Stimulated activated CD4-positive, alpha-beta T cell treated with anti-CD3 and anti-CD28 coated beads, Interleukin-15, amount 100 ng/mL, for 1 hour (primary cell): ENCODE results near the gene SH3D21.

ENCODE experiments used
- DNase-seq, 2 donors: peaks; one replicate each; pipeline ENCODE4 v3.0.0-alpha.2; 2020; ENCODE audit warnings: low read depth in 1 of 2, low spot score in 1 of 2

The SH3D21 gene

GRCh38 chr1:36355811-36356210, 49.6 kb downstream of the SH3D21 start:
- no peak for DNase-seq

GRCh38 chr1:36358514-36359084, 52.4 kb downstream of the SH3D21 start:
- no peak for DNase-seq

- DNase-seq, result no peak
Observed at GRCh38 chr1:36359383-36359782, 53.2 kb downstream of the SH3D21 start.

- DNase-seq, result no peak
Observed at GRCh38 chr1:36359911-36360550, 53.9 kb downstream of the SH3D21 start.

GRCh38 chr1:36365381-36365780, 59.2 kb downstream of the SH3D21 start:
- no peak for DNase-seq

GRCh38 chr1:36366091-36366661, 60.0 kb downstream of the SH3D21 start:
- peak in 1 of 2 donors; percentile 26 for DNase-seq

- DNase-seq, result no peak
Observed at GRCh38 chr1:36367066-36367465, 60.9 kb downstream of the SH3D21 start.

GRCh38 chr1:36367798-36368197, 61.6 kb downstream of the SH3D21 start:
- DNase-seq, result no peak

GRCh38 chr1:36369061-36369861, 63.1 kb downstream of the SH3D21 start:
- DNase-seq, result peak; percentile 64 to 73
